HG02798 (cell line): ENCODE results near the gene OR51T1.
"Not testable (repeated sequence)": the region's sequence is repeated elsewhere in the genome, so short reads cannot be mapped to it uniquely, and the experiment has no call there.

ENCODE experiments used
- ATAC-seq: cut with Tn5 transposase; IDR thresholded peaks from one replicate; pipeline ENCODE4 v1.9.1; 2021; ENCODE audit warnings: mild to moderate bottlenecking; ENCODE audit not compliant: unreplicated experiment, poor library complexity

Gene OR51T1, protein sequence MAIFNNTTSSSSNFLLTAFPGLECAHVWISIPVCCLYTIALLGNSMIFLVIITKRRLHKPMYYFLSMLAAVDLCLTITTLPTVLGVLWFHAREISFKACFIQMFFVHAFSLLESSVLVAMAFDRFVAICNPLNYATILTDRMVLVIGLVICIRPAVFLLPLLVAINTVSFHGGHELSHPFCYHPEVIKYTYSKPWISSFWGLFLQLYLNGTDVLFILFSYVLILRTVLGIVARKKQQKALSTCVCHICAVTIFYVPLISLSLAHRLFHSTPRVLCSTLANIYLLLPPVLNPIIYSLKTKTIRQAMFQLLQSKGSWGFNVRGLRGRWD

GRCh38 chr11:4881860-4882500 lies at the start of gene OR51T1:
Gene OR51T1, plus strand, starts transcription at chr11:4881900. Its CDS starts 0 bp downstream, at chr11:4881900.
- ATAC-seq: no peak

GRCh38 chr11:4839851-4840549 lies 41.7 kb upstream of the OR51T1 start:
- ATAC-seq: no peak

DNA sequence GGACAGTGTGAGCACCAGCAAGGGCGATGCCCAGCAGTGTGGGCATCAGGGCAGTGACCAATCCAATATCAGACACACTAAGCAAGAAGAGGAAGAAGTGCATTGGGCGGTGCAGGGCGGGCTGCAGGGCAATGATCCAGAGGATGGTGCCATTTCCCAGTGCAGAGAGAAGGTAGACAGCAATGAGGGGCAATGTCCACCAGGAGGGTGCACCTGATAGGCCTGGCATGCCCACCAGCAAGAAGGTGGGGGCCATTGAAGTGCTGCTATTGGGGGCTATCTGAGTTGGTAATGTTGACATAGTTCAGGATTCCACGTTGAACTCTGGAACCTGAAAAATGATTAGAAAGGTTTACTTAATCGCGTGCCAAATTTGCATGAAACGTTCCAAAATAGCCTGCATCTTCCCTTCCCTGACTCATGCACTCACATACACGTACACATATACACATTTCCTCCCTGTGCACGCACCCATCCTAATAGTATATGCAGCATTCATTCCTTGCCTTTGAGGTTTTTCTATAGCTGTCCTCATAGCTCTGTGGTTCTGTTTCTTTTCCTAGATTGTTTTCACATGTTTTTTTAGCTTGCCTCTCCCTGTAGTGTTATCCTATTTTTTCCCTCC lies 32.7 kb upstream of the OR51T1 start, which contains the start of gene OR51S1:
OR51S1 (minus strand) TSS at position 301 of the 625 bp plus-strand sequence; CDS start at position 301, 0 bp downstream.
- no peak for ATAC-seq

DNA sequence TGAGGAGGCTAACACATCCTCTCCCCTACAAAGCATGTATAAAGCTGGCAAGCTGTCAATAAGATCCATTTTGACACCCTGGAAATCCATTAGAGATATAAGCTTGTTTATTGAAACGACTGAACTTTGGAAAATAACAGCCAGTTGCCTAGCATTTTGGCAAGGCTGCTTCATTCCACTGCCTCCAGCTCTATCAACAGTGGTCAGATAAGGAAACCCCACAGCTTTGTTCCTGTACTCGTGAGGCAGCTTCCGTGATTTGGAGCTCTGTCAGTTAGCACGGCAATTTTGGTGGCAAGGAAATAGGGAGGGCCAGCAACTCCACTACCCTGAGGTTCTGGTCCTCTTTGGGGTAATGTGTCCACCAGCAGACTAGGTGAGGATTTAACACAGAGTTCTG lies 30.7 kb upstream of the OR51T1 start:
- ATAC-seq: no peak

DNA sequence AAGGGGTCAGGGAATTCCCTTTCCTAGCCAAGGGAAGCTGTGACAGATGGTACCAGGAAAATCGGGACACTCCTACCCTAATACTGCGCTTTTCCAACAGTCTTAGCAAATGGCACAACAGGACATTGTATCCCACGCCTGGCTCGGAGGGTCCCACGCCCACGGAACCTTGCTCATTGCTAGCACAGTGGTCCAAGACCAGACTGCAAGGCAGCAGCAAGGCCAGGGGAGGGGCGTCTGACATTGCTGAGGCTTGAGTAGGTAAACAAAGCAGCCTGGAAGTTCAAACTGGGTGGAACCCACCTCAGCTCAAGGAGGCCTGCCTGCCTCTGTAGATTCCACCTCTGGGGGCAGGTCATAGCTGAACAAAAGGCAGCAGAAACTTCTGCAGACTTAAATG lies 27.4 kb upstream of the OR51T1 start:
- not testable (repeated sequence) for ATAC-seq

DNA sequence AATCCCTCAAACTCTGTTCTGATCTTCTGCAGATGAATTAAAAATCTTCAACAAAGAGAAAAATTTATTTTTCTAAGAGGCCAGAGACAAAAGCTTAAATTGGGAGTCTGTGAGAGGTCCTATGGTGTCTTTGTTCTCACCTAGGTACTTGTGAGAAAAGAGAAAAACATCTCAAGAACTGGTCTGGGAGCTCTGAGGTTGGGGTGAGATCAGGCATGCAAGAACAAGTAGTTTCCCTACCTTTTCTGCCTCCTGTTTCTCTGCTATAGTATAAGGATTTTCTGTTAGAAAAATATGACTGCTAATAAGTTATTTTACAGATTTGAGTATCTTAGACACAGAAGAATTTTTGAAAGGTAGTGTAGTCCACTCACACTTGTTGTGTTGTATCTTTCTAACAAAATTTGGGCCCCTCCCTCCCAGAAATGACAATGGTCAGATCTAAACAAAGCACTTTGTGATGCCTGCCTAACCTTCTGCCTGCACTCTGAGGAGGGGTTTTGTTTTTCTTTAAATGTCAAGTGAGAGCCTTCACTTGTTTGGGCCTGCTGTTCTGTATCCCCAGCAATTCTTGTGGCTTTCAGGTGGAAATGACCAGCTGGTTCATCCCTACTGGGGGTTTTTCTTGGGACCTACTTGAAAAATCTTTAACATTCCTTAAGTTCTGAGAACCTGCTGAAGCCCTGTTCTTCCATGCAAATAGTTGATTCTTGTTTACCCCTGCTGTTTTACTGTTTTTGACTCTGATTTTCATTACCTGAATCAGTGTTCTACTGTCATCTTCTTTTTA lies 19.1 kb upstream of the OR51T1 start:
- ATAC-seq: no peak

GRCh38 chr11:4863876-4864275 lies 17.8 kb upstream of the OR51T1 start:
- no peak for ATAC-seq

DNA sequence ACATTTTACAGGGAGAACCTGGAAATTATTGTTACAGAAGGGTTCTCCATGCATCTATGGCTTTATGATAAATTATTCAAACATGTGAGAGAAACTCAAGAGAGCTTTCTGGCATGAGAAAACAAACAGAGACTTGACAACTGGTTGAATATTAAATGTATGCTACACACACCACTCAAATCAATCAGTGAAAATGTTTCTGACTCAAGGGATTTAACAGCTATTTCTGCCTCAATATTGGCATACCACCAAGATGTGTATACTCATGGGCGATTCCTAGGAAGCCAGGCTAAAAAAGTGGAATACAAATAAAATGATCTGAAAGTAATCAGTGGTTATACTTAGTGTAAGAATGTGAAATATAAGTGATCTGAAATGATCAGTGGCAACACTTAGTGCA lies 15.8 kb upstream of the OR51T1 start:
- no peak for ATAC-seq

GRCh38 chr11:4881188-4881587 lies 512 bp upstream of the OR51T1 start:
- no peak for ATAC-seq

- no peak for ATAC-seq
Measured at GRCh38 chr11:4882543-4882942, 843 bp downstream of the OR51T1 start.

- ATAC-seq: no peak
Measured at GRCh38 chr11:4884361-4884760, 2.7 kb downstream of the OR51T1 start.

- no peak for ATAC-seq
Measured at GRCh38 chr11:4886186-4886585, 4.5 kb downstream of the OR51T1 start.

DNA sequence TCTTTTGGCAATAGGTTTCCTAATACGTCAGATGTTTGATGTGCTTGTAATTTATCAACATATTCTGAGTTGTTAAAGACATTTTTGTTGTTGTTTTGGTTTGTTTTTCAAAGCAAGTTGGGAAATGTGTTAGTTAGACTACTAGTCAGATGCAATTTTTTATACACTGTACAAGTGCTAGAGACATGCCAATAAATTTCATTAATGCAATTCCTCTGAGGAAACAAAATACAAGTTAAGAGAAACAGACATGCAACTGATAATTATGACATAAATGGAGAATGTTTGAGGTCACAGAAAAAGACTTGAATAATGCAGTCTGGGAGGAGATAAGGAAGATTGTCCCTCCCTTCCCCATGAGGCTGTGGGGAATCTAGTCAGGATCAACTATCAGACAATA lies 5.9 kb downstream of the OR51T1 start:
- no peak for ATAC-seq

DNA sequence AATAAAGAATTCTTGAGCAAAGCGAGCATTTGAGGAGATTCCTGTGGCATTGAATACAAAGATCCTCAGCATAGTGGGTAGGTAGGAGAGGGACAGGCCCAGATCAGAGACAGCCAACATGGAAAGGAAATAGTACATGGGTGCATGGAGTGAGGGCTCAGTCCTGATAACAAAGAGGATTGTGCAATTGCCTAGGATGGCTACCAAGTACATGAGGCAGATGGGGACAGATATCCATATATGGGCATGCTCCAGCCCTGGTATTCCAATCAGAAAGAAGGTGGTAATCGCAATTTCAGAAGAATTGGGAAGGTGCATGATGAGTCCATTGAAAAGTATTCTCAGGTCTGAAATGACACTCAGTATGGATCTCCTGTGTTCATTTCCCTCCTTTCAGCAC lies 8.6 kb downstream of the OR51T1 start:
- no peak for ATAC-seq

DNA sequence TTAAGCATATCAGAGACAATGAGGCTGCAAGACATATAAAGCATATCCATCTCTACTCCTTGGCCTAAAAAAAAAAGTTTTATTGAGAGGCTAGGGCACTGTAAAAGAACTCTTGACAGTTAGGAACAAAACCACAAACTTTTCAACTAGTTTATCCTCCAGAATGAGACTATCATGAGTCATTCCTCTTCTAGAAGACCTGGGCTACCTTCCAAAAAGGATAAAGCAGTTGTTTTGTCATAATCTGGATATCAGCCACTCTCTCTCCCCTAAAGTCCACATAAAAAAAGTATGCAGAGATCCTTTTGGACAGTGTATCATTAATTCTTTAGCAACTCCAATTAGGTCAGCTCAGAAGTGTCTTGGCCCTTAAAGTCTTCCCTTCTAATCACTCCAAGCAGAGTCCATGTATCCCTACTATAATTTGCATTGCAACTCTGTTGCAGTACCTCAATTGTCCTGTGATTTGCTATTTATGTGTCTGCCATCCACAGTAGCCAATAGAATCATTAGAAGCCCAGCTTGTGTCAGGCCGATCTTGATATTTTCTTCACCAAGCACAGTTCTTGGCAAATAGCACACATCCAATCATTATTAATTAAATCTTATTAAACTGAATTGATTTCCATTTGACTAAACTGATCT lies 10.4 kb downstream of the OR51T1 start:
- no peak for ATAC-seq

- no peak for ATAC-seq
Measured at GRCh38 chr11:4903484-4903883, 21.8 kb downstream of the OR51T1 start, which contains the start of gene OR51A7. Gene OR51A7, plus strand, starts transcription at chr11:4903783. Its CDS starts 3,587 bp downstream, at chr11:4907370.

DNA sequence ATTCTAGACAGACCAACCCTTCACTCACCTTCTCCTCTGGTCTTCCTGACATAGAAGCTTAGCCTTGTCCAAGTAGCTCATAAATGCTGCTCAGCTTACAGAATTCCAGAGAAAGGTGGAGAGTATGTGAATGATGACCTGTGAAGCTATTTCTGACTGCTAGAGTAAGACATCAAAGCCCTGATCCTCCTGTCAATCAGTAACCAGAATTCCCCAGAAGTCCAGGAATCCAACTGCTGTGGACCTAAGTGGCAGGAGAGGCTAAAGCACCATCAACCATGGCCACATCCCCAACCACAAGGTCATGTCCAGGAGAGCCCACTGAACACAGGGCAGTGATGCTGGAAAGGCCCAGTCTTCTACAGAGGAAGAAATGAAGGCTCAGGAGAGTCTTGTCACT lies 34.9 kb downstream of the OR51T1 start:
- ATAC-seq: no peak

- ATAC-seq: no peak
Measured at GRCh38 chr11:4919250-4919649, 37.5 kb downstream of the OR51T1 start, which contains the start of gene OR51G2. Gene OR51G2, minus strand, starts transcription at chr11:4919350. Its CDS starts 3,687 bp downstream, at chr11:4915663.

DNA sequence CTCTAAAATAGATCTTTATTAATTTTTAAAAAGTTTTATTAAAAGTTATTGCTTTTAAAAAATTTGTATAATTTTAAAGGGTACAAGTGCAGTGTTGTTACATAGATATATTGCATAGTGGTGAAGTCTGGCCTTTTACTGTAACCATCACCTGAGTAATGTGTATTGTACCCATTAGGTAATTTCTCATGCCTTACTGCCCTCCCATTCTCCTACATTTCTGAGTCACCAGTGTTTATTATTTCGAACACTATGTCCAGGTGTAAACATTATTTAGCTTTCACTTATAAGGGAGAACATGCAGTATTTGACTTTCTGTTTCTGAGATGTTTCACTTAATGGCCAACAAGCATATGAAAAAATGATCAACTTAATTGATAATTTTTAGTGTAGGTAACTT lies 40.1 kb downstream of the OR51T1 start:
- no peak for ATAC-seq
